ENCODE measurements around the gene TRIO. TPM values are rescaled to one million over a fixed set of nuclear protein-coding genes. Genes with fewer than 3 reads are reported as not detected.

TRIO gene
- total RNA-seq, 6 experiments from 2014 or later, result 167 to 219 (median 190) TPM

GRCh38 chr5:14131855-14132503 lies 11.2 kb upstream of the TRIO start:
- no peak overlapping the region for H3K27ac Mint-ChIP-seq
- H3K9me3 Mint-ChIP-seq, result peaks cover 7% of the 10 kb centered on the region
- no peak for TF ChIP-seq CTCF (IDR thresholded peaks at IDR 0.05)
- peaks cover 12% of the 10 kb centered on the region for H3K4me1 Mint-ChIP-seq (ENCODE audit: low read depth)
- no peak overlapping the region for H3K4me3 Mint-ChIP-seq
- H3K27me3 Mint-ChIP-seq (ENCODE audit: insufficient read depth), result no peaks in the 10 kb centered on the region
- peaks cover 8% of the 10 kb centered on the region for H3K36me3 Mint-ChIP-seq (ENCODE audit: low read depth)
- DNase-seq, result no peak

- H3K36me3 Mint-ChIP-seq (ENCODE audit: low read depth), result peaks cover 8% of the 10 kb centered on the region
- no peaks in the 10 kb centered on the region for H3K27me3 Mint-ChIP-seq (ENCODE audit: insufficient read depth)
- DNase-seq, result no peak
- H3K9me3 Mint-ChIP-seq, result peaks cover 7% of the 10 kb centered on the region
- no peak overlapping the region for H3K4me3 Mint-ChIP-seq
- H3K4me1 Mint-ChIP-seq (ENCODE audit: low read depth), result peaks cover 12% of the 10 kb centered on the region
- H3K27ac Mint-ChIP-seq, result no peak overlapping the region
- TF ChIP-seq CTCF (IDR thresholded peaks at IDR 0.05), result no peak
Observed at GRCh38 chr5:14133394-14133793, 9.7 kb upstream of the TRIO start.

GRCh38 chr5:14134083-14134482 lies 9.1 kb upstream of the TRIO start:
- no peak for TF ChIP-seq CTCF (IDR thresholded peaks at IDR 0.05)
- Mint-ChIP-seq H3K9me3 (peaks cover 7% of the 10 kb centered on the region), H3K27ac (no peak overlapping the region), H3K4me3 (no peak overlapping the region), H3K27me3 (ENCODE audit: insufficient read depth) (no peaks in the 10 kb centered on the region), H3K4me1 (ENCODE audit: low read depth) (peaks cover 13% of the 10 kb centered on the region), H3K36me3 (ENCODE audit: low read depth) (peaks cover 8% of the 10 kb centered on the region)
- no peak for DNase-seq

- peaks cover 12% of the 10 kb centered on the region for H3K36me3 Mint-ChIP-seq (ENCODE audit: low read depth)
- no peak for DNase-seq
- no peak overlapping the region for H3K4me3 Mint-ChIP-seq
- no peak for TF ChIP-seq CTCF (IDR thresholded peaks at IDR 0.05)
- H3K4me1 Mint-ChIP-seq (ENCODE audit: low read depth), result peaks cover 20% of the 10 kb centered on the region
- H3K27me3 Mint-ChIP-seq (ENCODE audit: insufficient read depth), result no peaks in the 10 kb centered on the region
- H3K9me3 Mint-ChIP-seq, result peaks cover 7% of the 10 kb centered on the region
- no peak overlapping the region for H3K27ac Mint-ChIP-seq
Observed at GRCh38 chr5:14134771-14135170, 8.4 kb upstream of the TRIO start.

- no peak overlapping the region for H3K4me3 Mint-ChIP-seq
- no peak overlapping the region for H3K27ac Mint-ChIP-seq
- H3K27me3 Mint-ChIP-seq (ENCODE audit: insufficient read depth), result no peaks in the 10 kb centered on the region
- peaks cover 7% of the 10 kb centered on the region for H3K9me3 Mint-ChIP-seq
- peaks cover 12% of the 10 kb centered on the region for H3K36me3 Mint-ChIP-seq (ENCODE audit: low read depth)
- TF ChIP-seq CTCF (IDR thresholded peaks at IDR 0.05), result no peak
- no peak for DNase-seq
- peaks cover 24% of the 10 kb centered on the region for H3K4me1 Mint-ChIP-seq (ENCODE audit: low read depth)
Observed at GRCh38 chr5:14135621-14136020, 7.5 kb upstream of the TRIO start.

Data from HFFc6 (cell line).